Hippocampal formation (tissue), 2 donors: Measurements from ENCODE around the gene TMEM82.

Experiments
- DNase-seq, 2 donors: peaks; one replicate each; lab custom pipeline; 2025; lab: John Stamatoyannopoulos, UW

The TMEM82 gene

GRCh38 chr1:15756143-15757015, 14.1 kb downstream of the TMEM82 start:
- no peak for DNase-seq

DNA sequence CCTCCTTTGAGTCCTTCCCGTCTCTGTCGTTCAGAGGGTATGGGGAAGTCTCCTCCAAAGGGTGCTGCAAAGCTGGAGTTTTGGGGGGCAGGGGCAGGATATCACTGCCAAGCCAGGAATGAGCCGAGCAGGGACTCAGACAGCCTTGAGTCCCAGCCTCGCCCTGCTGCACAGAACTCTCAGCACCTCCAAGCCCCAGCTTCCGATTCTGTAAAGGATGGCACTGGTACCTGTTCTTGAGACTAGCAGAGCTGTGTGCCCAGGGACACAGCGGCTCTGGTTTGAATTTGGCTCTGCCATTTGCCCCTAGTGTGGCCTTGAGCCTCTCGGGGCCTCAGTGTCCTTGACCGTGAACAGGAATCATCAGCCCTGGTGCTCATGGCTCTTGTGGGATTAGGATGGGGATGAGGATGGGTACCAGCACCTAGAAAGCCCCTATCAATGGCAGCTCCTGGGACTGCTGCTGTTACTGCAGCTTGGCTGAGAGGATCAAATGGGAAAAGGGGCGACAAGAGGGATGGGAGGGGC, 14.8 kb downstream of the TMEM82 start:
- DNase-seq, result no peak

- DNase-seq, result no peak
Observed at GRCh38 chr1:15757575-15758342, 15.5 kb downstream of the TMEM82 start.

DNA sequence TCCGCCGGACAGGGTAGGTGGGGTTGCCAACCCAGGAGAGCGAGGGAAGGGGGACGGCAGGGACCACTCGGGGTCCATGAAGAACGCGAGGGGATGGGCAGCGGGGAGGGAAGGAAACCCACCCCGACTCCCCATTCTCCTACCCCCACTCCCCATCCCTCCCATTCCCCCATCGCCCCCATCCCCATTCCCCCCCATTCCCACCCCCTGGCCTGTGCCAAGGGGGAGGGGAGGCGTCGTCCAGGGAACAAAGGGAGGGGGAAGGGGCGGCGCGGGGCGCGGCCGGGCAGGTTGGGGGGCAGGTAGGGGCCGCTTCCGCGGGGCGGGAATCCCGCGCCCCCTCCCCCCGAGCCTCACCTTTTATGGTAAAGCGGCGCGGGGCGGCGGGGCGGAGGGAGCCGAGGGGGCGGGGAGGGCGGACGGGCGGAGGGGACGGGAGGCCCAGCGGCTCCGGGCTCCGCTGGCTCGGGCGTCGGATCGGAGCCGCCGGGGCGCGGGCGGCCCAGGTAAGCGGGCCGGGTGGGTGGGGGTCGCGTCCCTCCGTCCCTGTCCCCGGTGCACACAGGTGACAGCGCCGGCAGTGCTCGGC, 16.1 kb downstream of the TMEM82 start, which contains the start of gene FBLIM1:
Gene FBLIM1 (plus strand): TSS at position 453 of the 589 bp plus-strand sequence. CDS start 6,189 bp downstream, outside the sequence.
- no peak for DNase-seq

DNA sequence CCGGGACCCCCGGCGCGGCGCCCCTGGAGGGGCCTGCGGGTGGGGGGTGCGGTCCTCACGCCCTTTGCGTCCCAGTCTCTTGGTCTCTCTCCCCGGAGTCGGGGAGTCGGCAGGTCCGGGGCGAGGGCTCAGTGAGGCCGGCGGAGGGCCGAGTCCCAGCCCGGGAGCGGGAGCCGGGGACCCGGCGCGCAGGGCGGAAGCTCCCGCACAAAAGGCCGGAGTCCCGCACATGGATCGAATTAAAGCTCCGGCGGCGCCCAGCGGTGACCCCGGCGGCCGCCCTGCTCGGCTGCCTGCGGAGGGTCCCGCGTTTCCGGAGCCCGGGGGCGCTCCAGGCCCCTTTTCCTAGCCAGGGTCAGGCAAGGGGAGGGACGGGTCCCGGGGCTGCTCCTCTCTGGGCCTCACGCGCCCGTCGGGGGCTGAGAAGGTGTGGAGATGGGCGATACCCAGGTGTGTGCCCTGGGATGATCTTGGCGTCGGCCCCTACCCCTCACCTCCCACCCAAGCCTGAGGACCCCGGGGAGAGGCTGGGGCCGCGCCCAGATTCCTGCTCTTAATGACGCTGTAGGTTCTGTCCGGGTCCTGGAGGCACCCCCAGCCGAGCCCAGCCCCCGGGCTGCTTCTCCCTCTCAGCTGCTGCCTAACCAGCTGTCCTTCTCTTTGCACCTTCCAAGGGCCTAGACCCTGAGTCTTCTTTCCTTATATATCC, 16.8 kb downstream of the TMEM82 start:
- no peak for DNase-seq

DNA sequence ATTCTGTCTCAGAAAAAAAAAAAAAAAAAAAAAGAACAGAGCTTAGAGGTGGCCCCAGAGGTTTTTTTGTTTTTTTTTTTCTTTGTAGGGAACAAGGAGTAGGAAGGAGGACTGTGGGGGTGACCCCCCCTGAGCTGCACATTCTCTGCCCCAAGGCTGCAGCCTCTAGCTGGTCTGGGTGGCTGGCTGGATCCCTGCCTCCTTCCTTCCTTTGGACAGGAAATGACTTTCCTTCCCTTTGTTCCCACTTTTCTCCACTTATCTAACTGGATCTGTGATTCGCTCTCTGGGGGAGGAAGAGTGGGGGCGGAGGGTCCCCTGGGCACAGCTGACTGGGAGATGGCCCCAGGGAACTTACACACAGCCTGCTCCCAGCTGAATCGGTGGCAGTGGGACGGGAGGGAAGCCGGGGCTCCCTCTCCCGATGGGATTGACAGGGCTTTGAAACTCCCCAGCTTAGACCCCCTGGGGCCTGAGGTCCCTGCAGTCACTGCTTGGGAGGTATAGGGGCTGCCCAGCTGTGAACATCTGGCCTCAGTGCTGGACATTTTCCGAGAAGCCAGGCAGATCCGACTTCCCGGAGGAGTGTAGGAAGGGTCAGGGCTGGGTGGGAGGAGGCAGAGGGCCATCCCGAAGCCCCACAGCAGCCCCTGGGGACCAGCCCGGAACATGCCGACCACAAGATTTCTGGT, 18.4 kb downstream of the TMEM82 start:
- no peak for DNase-seq

- no peak for DNase-seq
Observed at GRCh38 chr1:15761366-15762128, 19.2 kb downstream of the TMEM82 start.

DNA sequence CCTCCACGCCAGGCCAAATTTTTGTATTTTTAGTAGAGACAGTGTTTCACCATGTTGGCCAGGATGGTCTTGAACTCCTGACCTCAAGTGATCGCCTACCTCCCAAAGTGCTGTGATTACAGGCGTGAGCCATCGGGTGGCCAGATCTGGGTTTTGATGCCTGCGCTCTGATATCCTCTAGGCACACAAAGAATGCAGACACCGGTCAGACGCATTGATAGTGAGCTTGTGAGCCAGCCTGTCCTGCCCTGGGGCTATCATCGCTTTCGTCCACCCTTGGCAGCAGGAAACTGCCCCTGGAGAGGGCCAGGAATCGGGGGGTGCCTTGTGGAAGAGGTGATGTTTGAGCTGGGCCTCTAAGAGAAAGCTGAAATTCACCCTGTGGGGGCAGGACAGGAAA, 20.2 kb downstream of the TMEM82 start:
- DNase-seq, result no peak

- no peak for DNase-seq
Observed at GRCh38 chr1:15764269-15764764, 22.0 kb downstream of the TMEM82 start.

DNA sequence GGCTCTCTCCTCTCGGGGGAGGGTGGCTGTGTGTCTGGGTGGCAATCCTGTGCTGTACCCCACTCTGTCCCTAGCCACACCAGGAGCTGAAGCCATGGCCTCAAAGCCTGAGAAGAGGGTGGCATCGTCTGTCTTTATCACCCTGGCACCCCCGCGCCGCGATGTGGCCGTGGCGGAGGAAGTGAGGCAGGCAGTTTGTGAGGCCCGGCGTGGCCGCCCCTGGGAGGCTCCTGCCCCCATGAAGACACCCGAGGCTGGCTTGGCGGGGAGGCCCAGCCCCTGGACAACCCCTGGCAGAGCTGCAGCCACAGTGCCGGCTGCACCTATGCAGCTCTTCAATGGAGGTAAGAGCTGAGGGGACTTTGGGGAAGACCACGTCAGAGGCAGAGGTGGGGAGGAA, 22.6 kb downstream of the TMEM82 start:
- DNase-seq, result no peak

DNA sequence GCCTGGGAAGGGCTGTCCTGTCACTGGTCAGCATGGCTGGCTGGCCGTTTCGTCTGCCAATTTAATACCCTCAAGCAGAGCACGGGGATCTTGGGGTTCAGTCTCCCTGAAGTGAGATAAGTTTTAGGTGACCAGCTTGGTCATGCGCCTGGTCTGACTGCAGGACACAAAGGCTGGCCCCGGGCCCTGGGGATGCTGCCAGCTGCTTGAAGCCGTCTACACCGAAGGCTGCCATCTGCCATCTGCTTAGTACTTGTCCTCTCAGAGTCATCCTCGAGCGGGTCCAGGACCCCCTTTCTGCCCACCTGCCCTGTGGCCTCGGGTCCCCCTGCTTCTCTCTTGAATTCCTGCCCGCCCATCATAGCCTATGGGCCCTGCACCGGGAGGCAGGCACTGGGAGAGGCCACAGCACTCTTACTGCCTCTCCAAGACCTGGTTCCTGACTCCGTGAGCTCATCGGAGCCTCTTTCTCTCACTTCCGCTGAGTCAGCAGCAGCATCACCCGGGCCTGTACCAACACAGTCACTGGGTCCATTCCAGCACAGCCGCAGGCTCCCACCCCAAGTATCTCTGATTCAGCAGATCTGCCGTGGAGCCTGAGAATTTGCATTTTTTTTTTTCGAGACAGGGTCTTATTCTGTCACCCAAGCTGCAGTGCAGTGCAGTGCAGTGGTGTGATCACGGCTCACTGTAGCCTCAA, 23.3 kb downstream of the TMEM82 start:
- no peak for DNase-seq

GRCh38 chr1:15767941-15768340, 25.6 kb downstream of the TMEM82 start:
- no peak for DNase-seq

DNA sequence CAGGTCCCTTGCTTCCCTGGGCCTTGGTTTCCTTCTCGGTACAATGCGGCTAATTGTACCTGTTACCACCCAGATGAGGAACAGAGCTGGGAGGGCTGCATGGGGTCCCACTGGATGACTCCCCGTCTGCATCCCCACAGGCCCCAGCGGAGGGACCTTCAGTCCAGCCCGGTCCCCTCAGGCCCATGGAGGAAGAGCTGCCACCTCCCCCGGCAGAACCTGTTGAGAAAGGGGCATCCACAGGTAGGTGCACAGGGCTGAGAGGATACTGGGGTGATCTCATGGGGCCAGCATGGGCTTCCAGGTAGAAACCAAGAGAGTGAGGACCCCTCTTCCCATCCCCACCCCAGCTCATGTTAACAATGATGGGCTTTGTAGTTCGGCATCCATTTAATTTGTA, 26.1 kb downstream of the TMEM82 start:
- DNase-seq, result no peak

- no peak for DNase-seq
Observed at GRCh38 chr1:15770313-15770962, 28.1 kb downstream of the TMEM82 start.

DNA sequence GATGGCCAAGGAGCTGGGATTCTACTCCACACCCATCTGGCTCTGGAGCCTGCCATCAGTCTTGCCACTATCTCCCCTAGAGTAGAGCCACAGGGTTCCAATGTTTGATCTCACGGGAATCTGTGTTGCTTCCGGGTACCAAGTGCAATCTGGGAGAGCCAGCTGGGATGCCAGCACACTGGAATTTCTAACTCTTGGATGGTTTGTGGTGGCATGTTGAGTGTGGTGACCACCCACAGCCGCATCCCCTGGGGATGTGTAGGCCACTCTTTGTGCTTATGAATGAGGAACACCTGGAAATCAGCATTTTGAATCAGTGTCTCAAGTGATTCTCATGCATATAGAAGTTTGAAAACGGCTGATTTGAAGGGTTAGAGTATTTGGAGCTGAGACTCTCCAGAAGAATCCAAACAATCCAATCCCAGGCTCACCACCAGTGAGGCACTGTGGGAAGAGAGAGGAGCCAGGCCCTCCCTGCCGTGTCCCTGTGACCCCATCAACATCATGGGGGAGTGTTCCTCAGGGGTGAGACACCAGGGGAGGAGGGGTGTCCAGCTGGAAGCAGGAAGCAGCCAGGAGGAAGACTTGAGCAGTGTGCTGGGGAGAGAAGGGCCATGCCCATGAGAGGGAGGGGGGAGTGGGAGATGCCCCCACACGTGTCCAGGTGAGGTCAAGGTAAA, 29.7 kb downstream of the TMEM82 start:
- no peak for DNase-seq

DNA sequence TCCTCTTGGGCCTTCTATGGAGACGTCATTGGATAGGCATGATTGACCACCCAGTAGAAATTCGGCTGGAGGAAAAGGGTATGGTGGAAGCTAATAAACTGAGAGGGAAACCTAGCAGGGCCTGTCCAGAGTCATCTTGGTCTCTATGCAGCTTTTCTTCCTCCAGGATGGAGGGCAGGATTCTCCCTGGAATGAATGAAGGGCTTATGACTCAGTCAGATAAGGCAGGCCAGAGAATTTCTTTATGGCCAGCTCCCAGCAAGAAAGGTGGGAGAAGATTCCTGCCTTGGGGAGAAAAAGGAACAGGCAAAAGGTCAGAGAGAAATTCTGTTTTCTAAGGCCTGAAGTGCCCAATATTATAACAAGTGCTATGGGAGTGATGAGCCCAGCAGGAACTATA, 33.4 kb downstream of the TMEM82 start:
- no peak for DNase-seq

DNA sequence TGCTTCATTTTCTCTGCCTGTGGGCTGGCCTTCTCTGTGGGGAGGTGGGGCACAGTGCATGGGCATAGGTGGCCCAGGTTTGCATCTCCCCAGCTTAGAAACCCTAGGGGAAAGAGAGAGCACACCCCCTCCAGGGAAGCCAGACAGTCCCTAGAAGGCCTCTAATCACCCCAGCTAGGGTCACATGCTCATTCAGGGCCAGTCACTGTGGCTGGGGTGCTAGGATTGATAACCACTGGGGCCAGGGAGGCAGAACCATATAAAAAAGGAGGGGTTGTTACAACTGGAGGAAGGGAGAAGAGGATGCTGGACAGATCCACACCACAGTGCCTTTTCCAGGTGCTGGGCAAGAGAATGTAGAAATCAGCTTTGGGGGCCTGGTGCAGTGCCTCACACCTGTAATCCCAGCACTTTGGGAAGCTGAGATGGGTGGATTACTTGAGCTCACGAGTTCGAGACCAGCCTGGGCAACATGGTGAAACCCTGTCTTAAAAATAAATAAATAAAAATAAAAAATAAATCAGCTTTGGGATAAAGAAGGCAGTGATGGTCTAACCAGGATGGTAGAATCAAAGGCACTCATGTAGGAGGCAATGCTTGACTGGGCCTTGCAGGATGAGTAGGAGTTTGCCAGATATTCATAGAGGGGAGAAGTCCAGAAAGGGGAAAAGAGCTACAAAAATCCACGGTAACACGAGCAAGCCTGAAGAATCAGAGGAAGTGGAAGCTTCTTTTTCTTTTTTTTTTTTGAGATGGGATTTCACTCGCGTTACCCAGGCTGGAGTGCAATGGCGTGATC, 35.8 kb downstream of the TMEM82 start:
- DNase-seq, result no peak

GRCh38 chr1:15785683-15786082, 43.4 kb downstream of the TMEM82 start:
- DNase-seq, result no peak
